Subcutaneous adipose tissue (tissue), 4 donors: Measurements from ENCODE around the gene PYROXD2. TPM values are rescaled to one million over a fixed set of nuclear protein-coding genes. Genes with fewer than 3 reads are reported as not detected.

Source experiments
- total RNA-seq, 4 donors: library from RNA; depleted of rRNA; stranded (reverse); fragments of >200 nt; gene quantifications; one replicate each; pipeline ENCODE4 v1.1.0, GENCODE V29; 2016
- TF ChIP-seq, protein P1 (sequence below): fragments of 450-650 bp; IDR thresholded peaks from one replicate; pipeline ENCODE4 v1.5.1; 2016; ENCODE audit warnings: low read depth, mild to moderate bottlenecking, control low read depth, antibody characterized with exemption, moderate library complexity

The PYROXD2 gene
- total RNA-seq, 4 donors from 2014 or later: 11.2 to 23.6 (median 16.0) TPM

DNA sequence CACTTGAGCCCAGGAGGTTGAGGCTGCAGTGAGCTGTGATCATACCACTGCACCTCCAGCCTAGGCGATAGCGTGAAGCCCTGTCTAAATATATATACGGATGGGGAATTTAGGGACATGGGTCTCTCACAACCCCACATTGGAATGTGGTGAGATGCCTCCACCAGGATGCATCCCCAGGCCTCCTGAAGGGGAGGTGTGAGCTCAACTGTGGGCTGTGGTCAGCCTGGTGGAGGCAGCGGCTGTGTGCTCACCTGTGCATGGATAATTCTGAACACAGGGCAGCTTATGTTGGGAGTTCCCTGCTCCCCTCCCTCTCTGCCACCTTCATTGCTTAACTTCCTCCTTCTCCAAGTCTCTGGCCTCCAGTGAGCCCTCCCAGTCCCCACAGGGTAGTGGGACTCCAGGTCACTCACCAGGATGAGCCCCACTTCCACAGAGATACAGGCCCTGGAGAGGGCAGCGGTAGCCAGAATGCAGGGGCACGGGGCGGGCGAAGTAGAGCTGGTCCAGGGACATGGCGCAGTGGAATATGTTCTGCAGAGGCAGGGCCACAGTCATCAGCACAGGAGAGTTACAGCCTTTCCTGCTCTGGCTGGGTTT lies 30.4 kb downstream of the PYROXD2 start:
- TF ChIP-seq, protein P1, sequence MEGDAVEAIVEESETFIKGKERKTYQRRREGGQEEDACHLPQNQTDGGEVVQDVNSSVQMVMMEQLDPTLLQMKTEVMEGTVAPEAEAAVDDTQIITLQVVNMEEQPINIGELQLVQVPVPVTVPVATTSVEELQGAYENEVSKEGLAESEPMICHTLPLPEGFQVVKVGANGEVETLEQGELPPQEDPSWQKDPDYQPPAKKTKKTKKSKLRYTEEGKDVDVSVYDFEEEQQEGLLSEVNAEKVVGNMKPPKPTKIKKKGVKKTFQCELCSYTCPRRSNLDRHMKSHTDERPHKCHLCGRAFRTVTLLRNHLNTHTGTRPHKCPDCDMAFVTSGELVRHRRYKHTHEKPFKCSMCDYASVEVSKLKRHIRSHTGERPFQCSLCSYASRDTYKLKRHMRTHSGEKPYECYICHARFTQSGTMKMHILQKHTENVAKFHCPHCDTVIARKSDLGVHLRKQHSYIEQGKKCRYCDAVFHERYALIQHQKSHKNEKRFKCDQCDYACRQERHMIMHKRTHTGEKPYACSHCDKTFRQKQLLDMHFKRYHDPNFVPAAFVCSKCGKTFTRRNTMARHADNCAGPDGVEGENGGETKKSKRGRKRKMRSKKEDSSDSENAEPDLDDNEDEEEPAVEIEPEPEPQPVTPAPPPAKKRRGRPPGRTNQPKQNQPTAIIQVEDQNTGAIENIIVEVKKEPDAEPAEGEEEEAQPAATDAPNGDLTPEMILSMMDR: no peak

- TF ChIP-seq, protein P1: no peak
Observed at GRCh38 chr10:98383869-98384268, 31.1 kb downstream of the PYROXD2 start.

DNA sequence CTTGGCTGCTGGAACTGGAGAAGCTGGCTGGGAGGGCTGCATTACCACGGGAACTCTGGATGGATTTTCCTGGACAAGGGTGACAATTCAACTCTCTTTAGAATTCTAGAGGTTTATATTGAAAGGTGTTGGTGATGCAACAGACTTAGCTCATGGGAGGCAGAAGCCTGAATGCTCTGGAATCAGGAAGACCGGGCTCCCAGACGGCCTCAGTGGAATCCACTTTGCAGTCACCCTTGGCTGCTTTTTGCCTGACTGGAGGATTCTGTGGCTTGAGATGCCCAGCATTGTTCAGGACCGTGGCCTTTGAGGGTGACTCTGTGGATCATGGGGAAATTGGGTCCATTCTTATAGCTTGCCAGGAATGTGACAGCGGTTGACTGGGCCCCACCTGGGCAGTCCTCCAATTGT lies 32.3 kb downstream of the PYROXD2 start:
- TF ChIP-seq, protein P1: no peak

DNA sequence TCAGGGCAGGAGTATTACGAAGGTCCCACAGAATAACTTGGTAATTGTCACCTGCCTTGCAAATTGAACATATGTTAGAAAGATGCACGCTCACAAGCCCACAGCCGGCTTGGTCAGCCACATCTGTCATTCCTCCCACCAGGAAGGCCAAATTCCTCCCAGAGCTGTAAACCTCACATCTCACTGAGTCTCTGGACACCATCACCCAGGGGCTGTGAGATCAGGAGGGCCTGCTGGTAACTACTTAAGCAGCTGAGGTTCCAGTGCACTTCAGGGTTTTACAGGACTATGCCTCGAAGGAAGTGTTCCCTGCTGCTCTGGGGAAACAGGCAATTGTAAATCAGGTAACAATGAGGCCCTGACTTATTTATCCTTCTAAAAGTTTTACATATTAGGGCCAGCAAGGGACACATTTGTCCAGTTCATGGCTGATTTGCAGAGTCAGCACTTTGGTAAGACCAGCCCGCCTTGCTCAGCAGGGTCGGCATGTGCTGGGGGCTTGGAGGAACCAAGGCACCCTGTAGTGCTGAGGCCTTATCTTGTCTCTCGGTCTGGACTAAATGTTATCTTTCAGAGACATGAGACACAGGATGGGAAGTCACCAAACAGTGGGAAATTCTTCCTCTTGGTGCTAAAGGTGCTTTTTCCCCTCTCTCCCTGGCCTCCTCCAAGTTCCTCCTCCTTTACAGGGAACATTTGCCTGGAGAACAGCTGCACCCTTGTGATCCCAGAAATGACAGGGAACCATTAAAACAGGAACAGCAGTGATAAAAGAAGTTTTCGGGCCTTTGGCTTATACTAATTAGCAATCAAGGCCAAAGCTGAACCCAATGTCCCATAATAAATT lies 34.3 kb downstream of the PYROXD2 start:
- TF ChIP-seq, protein P1: no peak

DNA sequence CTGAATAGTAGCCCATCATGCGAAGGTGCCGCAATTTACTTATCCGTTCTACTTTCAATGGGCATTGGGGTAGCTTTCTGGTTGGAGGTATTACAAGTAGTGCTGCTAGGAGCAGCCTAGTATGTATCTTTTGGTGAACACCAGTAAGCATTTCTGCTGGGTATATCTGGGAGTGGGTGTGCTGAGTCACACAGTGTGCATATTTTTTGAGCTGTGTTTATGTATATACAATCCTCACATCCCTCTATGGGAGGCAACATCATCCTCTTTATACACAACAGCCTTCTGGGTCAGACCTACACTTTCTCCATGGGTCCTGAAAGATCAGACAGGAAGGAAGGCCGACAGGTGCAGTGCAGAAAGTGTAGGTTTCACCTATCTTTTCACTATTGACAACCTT lies 36.3 kb downstream of the PYROXD2 start:
- TF ChIP-seq, protein P1: no peak

GRCh38 chr10:98377536-98377935 lies 37.4 kb downstream of the PYROXD2 start:
- TF ChIP-seq, protein P1: no peak

- TF ChIP-seq, protein P1: no peak
Observed at GRCh38 chr10:98377001-98377400, 38.0 kb downstream of the PYROXD2 start.
